ENCODE measurements around the gene POLN.

DNA sequence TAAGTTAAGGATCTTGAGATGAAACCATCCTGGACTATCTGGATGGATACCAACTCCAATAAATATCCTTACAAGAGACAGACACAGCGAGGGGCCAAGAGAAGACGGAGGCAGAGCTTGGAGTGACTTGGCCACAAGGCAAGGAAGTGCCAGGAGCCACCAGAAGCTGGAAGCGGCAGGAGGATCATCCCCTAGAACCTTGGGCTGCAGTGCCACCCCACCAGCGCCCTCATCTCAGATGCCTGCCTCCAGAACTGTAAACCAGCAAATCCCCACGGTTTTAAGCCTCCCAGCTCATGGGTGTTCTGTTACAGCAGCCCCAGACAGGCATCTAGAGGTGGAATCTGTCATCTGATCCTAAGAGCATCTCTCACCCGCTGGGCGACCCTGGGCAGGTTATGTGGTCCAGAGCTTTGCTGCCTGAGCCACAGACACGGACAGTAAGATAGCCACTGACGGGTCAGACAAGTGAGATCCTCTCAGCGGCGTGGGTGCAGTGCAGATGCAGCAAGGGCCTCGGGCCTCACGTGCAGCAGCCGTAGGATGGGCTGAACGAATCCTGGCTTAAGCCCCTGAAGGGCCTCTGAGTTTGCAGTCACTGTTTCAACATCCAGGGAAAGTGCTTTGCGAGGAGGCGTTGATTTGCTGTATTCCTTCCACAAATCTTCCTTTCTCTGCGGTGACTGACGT is 45.1 kb upstream of the POLN start:
- TF ChIP-seq, protein P1, sequence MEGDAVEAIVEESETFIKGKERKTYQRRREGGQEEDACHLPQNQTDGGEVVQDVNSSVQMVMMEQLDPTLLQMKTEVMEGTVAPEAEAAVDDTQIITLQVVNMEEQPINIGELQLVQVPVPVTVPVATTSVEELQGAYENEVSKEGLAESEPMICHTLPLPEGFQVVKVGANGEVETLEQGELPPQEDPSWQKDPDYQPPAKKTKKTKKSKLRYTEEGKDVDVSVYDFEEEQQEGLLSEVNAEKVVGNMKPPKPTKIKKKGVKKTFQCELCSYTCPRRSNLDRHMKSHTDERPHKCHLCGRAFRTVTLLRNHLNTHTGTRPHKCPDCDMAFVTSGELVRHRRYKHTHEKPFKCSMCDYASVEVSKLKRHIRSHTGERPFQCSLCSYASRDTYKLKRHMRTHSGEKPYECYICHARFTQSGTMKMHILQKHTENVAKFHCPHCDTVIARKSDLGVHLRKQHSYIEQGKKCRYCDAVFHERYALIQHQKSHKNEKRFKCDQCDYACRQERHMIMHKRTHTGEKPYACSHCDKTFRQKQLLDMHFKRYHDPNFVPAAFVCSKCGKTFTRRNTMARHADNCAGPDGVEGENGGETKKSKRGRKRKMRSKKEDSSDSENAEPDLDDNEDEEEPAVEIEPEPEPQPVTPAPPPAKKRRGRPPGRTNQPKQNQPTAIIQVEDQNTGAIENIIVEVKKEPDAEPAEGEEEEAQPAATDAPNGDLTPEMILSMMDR (IDR thresholded peaks at IDR 0.05) = no peak
- TF ChIP-seq POLR2A (IDR thresholded peaks at IDR 0.05) = no peak
